Gastrocnemius medialis (tissue), 4 donors: ENCODE results near the gene RXRB. TPM values are rescaled to one million over a fixed set of nuclear protein-coding genes. Genes with fewer than 3 reads are reported as not detected.

Experiments used
- ATAC-seq, 2 donors: fragments of 150-250 bp; one replicate each; pipeline ENCODE4 v1.9.1; 2016
- DNase-seq, 2 donors: peaks; one replicate each; pipeline ENCODE4 v3.0.0-alpha.2; 2019
- H3K27ac ChIP-seq, 4 donors: fragments of 200-600 bp; sonication (generic); 1 replicate in 1 of 4; 2 replicates in 3 of 4; pipeline ENCODE4 v1.5.1; 2016 to 2018; ENCODE audit warnings: mild to moderate bottlenecking in 2 of 4, moderate library complexity in 1 of 4
- H3K27me3 ChIP-seq, 3 donors: fragments of 200-600 bp; sonication (generic) in 2 of 3; 1 replicate in 1 of 3; 2 replicates in 2 of 3; pipeline versions ENCODE4 v1.5.1 to v1.6.0; 2016 to 2019; ENCODE audit warnings: mild to moderate bottlenecking in 1 of 3, moderate library complexity in 1 of 3
- H3K36me3 ChIP-seq, 2 donors: fragments of 200-600 bp; sonication (generic) in 1 of 2; one replicate each; pipeline ENCODE4 v1.5.1; 2017 to 2018
- H3K4me1 ChIP-seq, 2 donors: fragments of 200-600 bp; sonication (generic) in 1 of 2; one replicate each; pipeline ENCODE4 v1.5.1; 2016 to 2017; ENCODE audit warnings: mild to moderate bottlenecking in 2 of 2
- H3K4me3 ChIP-seq, 4 donors: fragments of 200-600 bp; sonication (generic) in 3 of 4; 1 replicate in 1 of 4; 2 replicates in 3 of 4; pipeline ENCODE4 v1.5.1; 2016 to 2019; ENCODE audit warnings: mild to moderate bottlenecking in 2 of 4
- H3K9me3 ChIP-seq, 3 donors: fragments of 200-600 bp; sonication (generic) in 2 of 3; 1 replicate in 1 of 3; 2 replicates in 2 of 3; pipeline ENCODE4 v1.5.1; 2016 to 2019
- POLR2A ChIP-seq, 2 donors: fragments of 450-650 bp; IDR thresholded peaks; one replicate each; pipeline ENCODE4 v1.6.1; 2017; ENCODE audit warnings: antibody characterized with exemption in 2 of 2, mild to moderate bottlenecking in 2 of 2, moderate library complexity in 2 of 2
- in situ Hi-C, 4 donors: fragments of 200-750 bp; cut with MboI; loops; one replicate each; pipeline versions ENCODE4 v1.15.0 to v1.8.0; 2017; ENCODE audit warnings: low sequenced_read_pairs in 4 of 4
- intact Hi-C: fragments of 100-400 bp; cut with DNase I; formaldehyde crosslinking; loops from one replicate; pipeline ENCODE4 v1.15.1; 2023; ENCODE audit warnings: low total_unique reads
- total RNA-seq, 4 donors: library from RNA; depleted of rRNA; stranded (reverse); fragments of >200 nt; gene quantifications; one replicate each; pipeline versions ENCODE4 v1.1.0 to v1.2.3, GENCODE V29; 2016
- TF ChIP-seq, protein P1 (sequence below), 5 experiments: fragments of 450-650 bp in 3 of 5; fragments of 200-600 bp in 2 of 5; sonication (generic) in 2 of 5; IDR thresholded peaks in 4 of 5; conservative IDR thresholded peaks in 1 of 5; 1 replicate in 4 of 5; 2 replicates in 1 of 5; pipeline ENCODE4 v1.5.1; 2016 to 2019; ENCODE audit warnings: antibody characterized with exemption in 5 of 5, mild to moderate bottlenecking in 3 of 5, moderate library complexity in 3 of 5

RXRB gene
- total RNA-seq, 4 donors from 2014 or later, result 20.8 to 38.4 (median 24.6) TPM

DNA sequence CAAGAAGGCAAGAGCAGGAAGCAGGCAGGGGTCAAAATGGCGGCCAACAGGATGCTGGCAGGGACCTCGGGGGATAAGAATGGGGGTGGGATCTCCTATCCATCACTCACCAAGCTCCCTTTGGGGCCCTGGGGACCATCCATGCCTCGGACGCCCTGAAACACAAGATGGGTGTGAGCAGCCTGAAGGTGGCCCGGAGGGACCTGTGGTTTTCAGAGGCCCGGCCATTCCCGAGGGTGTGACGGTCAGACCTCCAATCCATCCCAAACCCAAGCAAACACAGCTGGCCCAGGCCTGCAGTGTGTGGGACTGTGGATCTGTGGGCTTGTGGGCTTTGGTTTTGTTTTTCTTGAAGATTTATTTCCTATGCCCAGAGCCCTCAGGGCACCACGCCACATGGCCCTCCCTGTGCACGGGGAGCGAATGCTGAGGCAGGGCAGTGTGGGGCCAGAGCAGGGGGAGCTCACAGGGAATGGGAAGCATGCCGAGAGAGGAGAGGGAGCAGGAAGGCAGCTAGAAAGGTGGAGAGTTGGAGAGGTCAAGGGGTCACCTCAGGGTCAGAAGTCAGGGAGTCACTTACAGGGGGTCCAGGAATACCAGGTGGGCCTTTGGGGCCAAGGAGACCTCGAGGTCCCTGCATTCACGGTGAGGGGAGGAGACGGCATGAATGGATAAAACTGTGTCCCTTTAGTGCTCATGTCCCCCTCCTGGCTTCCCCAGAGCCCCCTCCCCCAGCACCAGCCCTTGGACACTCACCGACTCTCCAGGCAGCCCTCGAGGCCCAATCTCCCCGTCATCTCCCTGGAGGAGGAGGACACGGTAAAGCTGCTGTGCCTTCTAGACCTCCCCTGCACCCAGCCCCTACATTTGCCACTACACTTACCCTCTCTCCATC lies 22.7 kb downstream of the RXRB start:
- intact Hi-C loops (no loop called here), in situ Hi-C loops (no loop called here)
- TF ChIP-seq POLR2A (IDR thresholded peaks at IDR 0.05), result no peak
- TF ChIP-seq, protein P1, sequence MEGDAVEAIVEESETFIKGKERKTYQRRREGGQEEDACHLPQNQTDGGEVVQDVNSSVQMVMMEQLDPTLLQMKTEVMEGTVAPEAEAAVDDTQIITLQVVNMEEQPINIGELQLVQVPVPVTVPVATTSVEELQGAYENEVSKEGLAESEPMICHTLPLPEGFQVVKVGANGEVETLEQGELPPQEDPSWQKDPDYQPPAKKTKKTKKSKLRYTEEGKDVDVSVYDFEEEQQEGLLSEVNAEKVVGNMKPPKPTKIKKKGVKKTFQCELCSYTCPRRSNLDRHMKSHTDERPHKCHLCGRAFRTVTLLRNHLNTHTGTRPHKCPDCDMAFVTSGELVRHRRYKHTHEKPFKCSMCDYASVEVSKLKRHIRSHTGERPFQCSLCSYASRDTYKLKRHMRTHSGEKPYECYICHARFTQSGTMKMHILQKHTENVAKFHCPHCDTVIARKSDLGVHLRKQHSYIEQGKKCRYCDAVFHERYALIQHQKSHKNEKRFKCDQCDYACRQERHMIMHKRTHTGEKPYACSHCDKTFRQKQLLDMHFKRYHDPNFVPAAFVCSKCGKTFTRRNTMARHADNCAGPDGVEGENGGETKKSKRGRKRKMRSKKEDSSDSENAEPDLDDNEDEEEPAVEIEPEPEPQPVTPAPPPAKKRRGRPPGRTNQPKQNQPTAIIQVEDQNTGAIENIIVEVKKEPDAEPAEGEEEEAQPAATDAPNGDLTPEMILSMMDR (IDR thresholded peaks at IDR 0.05 in 4 of 5, conservative IDR thresholded peaks at IDR 0.05 in 1 of 5), result no peak
- no peaks in the 10 kb centered on the region for H3K27me3 ChIP-seq
- H3K4me3 ChIP-seq, result no peak overlapping the region
- ATAC-seq, result no peak
- no peaks in the 10 kb centered on the region for H3K36me3 ChIP-seq
- H3K27ac ChIP-seq, result no peak overlapping the region
- no peak for DNase-seq
- H3K9me3 ChIP-seq, result no peaks in the 10 kb centered on the region
- no peaks in the 10 kb centered on the region for H3K4me1 ChIP-seq

DNA sequence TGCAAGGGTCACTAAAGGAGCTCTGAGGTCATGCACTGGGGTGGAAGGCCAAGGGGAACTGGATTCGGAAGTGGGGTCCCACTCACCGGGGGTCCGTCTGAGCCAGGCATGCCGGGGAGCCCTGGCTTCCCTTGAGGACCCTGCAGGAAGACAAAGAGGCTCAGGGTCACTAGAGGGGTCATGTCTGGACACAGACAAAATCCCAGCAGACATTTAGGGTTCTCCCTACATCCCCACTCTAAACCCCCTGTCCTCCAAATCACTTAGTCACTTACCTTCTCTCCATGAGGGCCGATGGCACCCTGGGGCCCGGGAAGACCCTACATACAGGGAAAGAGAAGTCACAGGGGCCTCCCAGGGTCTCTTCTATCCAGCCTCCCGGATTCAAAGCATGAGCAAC lies 23.6 kb downstream of the RXRB start:
- Histone ChIP-seq H3K4me3 (no peak overlapping the region), H3K27me3 (no peaks in the 10 kb centered on the region), H3K27ac (no peak overlapping the region), H3K4me1 (no peaks in the 10 kb centered on the region), H3K36me3 (no peaks in the 10 kb centered on the region), H3K9me3 (no peaks in the 10 kb centered on the region)
- no peak for DNase-seq
- TF ChIP-seq POLR2A (IDR thresholded peaks at IDR 0.05), result no peak
- TF ChIP-seq, protein P1 (IDR thresholded peaks at IDR 0.05 in 4 of 5, conservative IDR thresholded peaks at IDR 0.05 in 1 of 5), result no peak
- in situ Hi-C loops (no loop called here), intact Hi-C loops (no loop called here)
- no peak for ATAC-seq

DNA sequence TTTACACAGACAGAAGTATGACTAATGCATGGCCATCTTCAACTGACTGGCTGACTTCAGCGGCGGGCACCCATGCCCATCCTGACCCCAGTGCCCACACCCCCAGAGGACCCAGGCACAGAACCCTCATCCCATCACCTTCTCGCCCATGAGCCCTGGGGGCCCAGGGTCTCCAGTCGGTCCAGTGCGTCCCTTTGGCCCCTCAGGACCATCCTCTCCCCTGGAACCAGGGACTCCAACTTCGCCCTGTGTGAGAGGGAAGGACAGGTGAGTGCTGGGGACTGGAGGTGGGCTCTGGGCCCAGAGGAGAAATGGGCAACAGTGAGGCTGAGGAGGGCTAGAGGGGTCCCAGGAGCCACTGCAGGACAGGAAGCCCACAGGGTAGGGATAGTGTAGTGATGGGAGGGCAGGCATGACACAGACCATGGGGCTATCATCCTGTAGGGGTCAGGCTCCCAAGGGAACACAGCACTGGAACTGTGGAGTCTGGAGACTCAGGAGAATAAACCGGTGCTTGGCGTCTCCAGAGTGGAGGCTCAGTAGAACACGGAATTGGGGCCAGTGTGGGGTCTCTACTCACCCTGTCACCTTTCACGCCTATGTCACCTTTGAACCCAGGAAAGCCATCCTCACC lies 24.9 kb downstream of the RXRB start:
- Histone ChIP-seq H3K4me3 (no peak overlapping the region), H3K4me1 (no peaks in the 10 kb centered on the region), H3K9me3 (no peaks in the 10 kb centered on the region), H3K27ac (no peak overlapping the region), H3K27me3 (no peaks in the 10 kb centered on the region), H3K36me3 (no peaks in the 10 kb centered on the region)
- TF ChIP-seq, protein P1 (IDR thresholded peaks at IDR 0.05 in 4 of 5, conservative IDR thresholded peaks at IDR 0.05 in 1 of 5), result no peak
- TF ChIP-seq POLR2A (IDR thresholded peaks at IDR 0.05), result no peak
- intact Hi-C loops (no loop called here), in situ Hi-C loops (no loop called here)
- no peak for DNase-seq
- no peak for ATAC-seq

DNA sequence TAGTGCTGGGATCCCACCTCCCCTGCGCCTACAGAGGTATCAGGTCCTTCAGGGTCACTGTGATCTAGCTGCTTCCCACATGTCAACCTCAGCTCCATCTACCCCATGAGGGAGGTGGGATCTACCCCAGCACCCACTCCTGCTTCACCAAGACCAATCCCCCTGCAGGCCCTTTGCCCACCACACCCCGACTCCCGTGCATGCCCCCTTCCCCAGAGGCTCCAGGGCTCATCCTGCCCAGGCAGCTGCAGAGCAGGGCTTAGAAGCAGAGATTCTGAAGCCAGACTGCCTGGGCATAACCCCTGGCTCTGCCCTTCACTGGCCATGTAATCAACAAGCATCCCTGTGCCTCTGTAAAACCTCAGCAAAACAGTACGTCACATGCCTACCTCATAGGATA lies 25.7 kb downstream of the RXRB start:
- Histone ChIP-seq H3K9me3 (no peaks in the 10 kb centered on the region), H3K4me3 (no peak overlapping the region), H3K4me1 (no peaks in the 10 kb centered on the region), H3K36me3 (no peaks in the 10 kb centered on the region), H3K27me3 (no peaks in the 10 kb centered on the region), H3K27ac (no peak overlapping the region)
- intact Hi-C loops (no loop called here), in situ Hi-C loops (no loop called here)
- ATAC-seq (no peak), DNase-seq (no peak)
- TF ChIP-seq, protein P1 (IDR thresholded peaks at IDR 0.05 in 4 of 5, conservative IDR thresholded peaks at IDR 0.05 in 1 of 5), result no peak
- no peak for TF ChIP-seq POLR2A (IDR thresholded peaks at IDR 0.05)
